ENCODE data around the gene RPS6KA4. TPM values are rescaled to one million over a fixed set of nuclear protein-coding genes. Genes with fewer than 3 reads are reported as not detected.
A peak's percentile ranks its signal among the peaks of the same experiment; 100 is the strongest.

RPS6KA4 gene
- total RNA-seq, 1 donor from 2014 or later, result 37.5 TPM

DNA sequence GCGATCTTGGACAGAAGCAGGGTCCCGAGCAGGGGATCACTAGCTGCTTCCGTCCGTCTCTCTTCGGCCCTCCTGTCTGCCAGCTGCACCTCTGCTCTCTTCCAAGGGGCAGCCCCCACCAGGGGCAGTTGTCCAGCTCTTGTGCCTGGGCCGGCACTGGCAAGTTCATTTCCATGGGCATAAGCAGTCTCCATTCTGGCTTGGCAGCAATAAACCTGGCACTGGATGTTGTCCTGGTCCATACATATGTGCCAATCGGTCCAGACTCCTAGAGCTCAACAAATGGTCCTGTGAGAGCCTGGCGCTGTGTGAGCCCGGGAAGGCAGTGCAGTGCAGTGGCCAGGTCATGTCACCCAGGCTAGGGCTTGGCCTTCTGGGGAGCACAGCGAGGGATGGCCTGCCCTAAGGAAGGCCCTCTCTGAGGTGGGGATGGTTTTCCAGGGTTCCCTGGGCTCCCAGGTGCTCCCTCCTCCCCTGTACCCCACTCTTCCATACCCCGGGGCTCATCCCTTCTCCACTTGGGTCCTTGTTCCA is 60.4 kb downstream of the RPS6KA4 start:
- Mint-ChIP-seq H3K27ac (ENCODE audit: unreplicated experiment) (no peak overlapping the region), H3K27me3 (ENCODE audit: unreplicated experiment) (peaks cover 19% of the 10 kb centered on the region), H3K9me3 (ENCODE audit: unreplicated experiment) (no peaks in the 10 kb centered on the region), H3K36me3 (ENCODE audit: low read depth, unreplicated experiment) (peaks cover 9% of the 10 kb centered on the region), H3K4me3 (ENCODE audit: unreplicated experiment) (no peak overlapping the region), H3K4me1 (ENCODE audit: unreplicated experiment) (peaks cover 29% of the 10 kb centered on the region)
- DNase-seq (ENCODE audit: low spot score), result no peak
- TF ChIP-seq, protein P1, sequence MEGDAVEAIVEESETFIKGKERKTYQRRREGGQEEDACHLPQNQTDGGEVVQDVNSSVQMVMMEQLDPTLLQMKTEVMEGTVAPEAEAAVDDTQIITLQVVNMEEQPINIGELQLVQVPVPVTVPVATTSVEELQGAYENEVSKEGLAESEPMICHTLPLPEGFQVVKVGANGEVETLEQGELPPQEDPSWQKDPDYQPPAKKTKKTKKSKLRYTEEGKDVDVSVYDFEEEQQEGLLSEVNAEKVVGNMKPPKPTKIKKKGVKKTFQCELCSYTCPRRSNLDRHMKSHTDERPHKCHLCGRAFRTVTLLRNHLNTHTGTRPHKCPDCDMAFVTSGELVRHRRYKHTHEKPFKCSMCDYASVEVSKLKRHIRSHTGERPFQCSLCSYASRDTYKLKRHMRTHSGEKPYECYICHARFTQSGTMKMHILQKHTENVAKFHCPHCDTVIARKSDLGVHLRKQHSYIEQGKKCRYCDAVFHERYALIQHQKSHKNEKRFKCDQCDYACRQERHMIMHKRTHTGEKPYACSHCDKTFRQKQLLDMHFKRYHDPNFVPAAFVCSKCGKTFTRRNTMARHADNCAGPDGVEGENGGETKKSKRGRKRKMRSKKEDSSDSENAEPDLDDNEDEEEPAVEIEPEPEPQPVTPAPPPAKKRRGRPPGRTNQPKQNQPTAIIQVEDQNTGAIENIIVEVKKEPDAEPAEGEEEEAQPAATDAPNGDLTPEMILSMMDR (IDR thresholded peaks at IDR 0.05; ENCODE audit: unreplicated experiment), result no peak

DNA sequence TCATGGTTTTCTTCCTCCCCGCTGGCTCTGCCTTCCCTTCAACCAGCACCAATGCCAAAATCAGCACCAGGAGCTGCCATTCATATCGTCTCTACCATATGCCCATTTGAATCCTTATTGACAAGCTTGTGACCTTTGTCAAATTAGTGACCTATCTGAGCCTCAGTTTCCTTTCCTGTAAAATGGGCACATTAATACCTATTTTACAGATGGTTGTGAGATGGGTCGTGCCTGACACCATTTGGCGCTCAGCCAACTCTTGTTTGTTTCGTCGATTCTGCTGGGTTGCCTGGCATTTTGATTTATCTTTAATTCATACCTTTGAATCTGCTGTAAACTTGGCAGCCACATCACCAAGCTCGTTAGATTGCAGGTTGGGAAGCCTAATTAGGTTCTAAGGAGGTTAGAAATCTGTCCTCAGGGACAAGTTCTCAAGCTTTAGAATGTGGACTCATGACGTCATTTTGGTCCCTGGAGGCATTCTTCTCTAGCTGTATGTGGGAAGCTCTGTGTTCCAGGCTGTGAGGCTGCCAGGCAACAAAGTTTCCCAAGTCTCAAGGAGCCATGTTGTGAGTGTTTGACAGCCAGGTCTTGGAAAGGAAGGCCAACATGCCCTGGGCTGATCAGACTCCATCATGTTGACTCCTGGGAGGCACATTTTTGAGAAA is 61.0 kb downstream of the RPS6KA4 start:
- peaks cover 16% of the 10 kb centered on the region for H3K27me3 Mint-ChIP-seq (ENCODE audit: unreplicated experiment)
- H3K9me3 Mint-ChIP-seq (ENCODE audit: unreplicated experiment), result no peaks in the 10 kb centered on the region
- H3K4me3 Mint-ChIP-seq (ENCODE audit: unreplicated experiment), result no peak overlapping the region
- H3K27ac Mint-ChIP-seq (ENCODE audit: unreplicated experiment), result no peak overlapping the region
- no peak for DNase-seq (ENCODE audit: low spot score)
- H3K36me3 Mint-ChIP-seq (ENCODE audit: low read depth, unreplicated experiment), result peaks cover 9% of the 10 kb centered on the region
- peaks cover 30% of the 10 kb centered on the region for H3K4me1 Mint-ChIP-seq (ENCODE audit: unreplicated experiment)
- TF ChIP-seq, protein P1 (IDR thresholded peaks at IDR 0.05; ENCODE audit: unreplicated experiment), result no peak

Small RNA genes within 50 kb of the gene (microRNA-seq; reads per million reads assigned to microRNA genes)
- gene MIR1237 (ENCODE audit: unreplicated experiment) (17.7 reads per million, percentile 65 among the genes with 10 or more reads in this experiment), gene MIR7155 (ENCODE audit: unreplicated experiment) (0.28 reads per million)

Other genes with a start within 250 kb of the RPS6KA4 start
- gene MACROD1, start 193.0 kb upstream of the RPS6KA4 start, total RNA-seq (ENCODE audit: unreplicated experiment), result 4.1 TPM
- gene STIP1, start 173.0 kb upstream of the RPS6KA4 start, total RNA-seq (ENCODE audit: unreplicated experiment), result 124 TPM
- gene FERMT3, start 152.4 kb upstream of the RPS6KA4 start, total RNA-seq (ENCODE audit: unreplicated experiment), result 6.2 TPM
- 23.2 TPM for gene TRPT1, start 133.0 kb upstream of the RPS6KA4 start, total RNA-seq (ENCODE audit: unreplicated experiment)
- gene NUDT22, start 132.9 kb upstream of the RPS6KA4 start, total RNA-seq (ENCODE audit: unreplicated experiment), result 21.2 TPM
- 38.0 TPM for gene DNAJC4, start 128.6 kb upstream of the RPS6KA4 start, total RNA-seq (ENCODE audit: unreplicated experiment)
- 11.5 TPM for gene VEGFB, start 124.6 kb upstream of the RPS6KA4 start, total RNA-seq (ENCODE audit: unreplicated experiment)
- 35.3 TPM for gene FKBP2, start 118.1 kb upstream of the RPS6KA4 start, total RNA-seq (ENCODE audit: unreplicated experiment)
- 201 TPM for gene PPP1R14B, start 112.2 kb upstream of the RPS6KA4 start, total RNA-seq (ENCODE audit: unreplicated experiment)
- 51.0 TPM for gene PLCB3, start 107.6 kb upstream of the RPS6KA4 start, total RNA-seq (ENCODE audit: unreplicated experiment)
- gene BAD, start 74.5 kb upstream of the RPS6KA4 start, total RNA-seq (ENCODE audit: unreplicated experiment), result 40.7 TPM
- 56.0 TPM for gene GPR137, start 73.3 kb upstream of the RPS6KA4 start, total RNA-seq (ENCODE audit: unreplicated experiment)
- gene KCNK4, start 67.9 kb upstream of the RPS6KA4 start, total RNA-seq (ENCODE audit: unreplicated experiment), result 0.36 TPM
- gene CATSPERZ, start 58.8 kb upstream of the RPS6KA4 start, total RNA-seq (ENCODE audit: unreplicated experiment), result 0.38 TPM
- gene ESRRA, start 53.6 kb upstream of the RPS6KA4 start, total RNA-seq (ENCODE audit: unreplicated experiment), result 42.3 TPM
- 138 TPM for gene TRMT112, start 41.6 kb upstream of the RPS6KA4 start, total RNA-seq (ENCODE audit: unreplicated experiment)
- gene PRDX5, start 41.0 kb upstream of the RPS6KA4 start, total RNA-seq (ENCODE audit: unreplicated experiment), result 264 TPM
- gene CCDC88B, start 19.0 kb upstream of the RPS6KA4 start, total RNA-seq (ENCODE audit: unreplicated experiment), result 8.3 TPM
- gene SLC22A11, start 196.8 kb downstream of the RPS6KA4 start, total RNA-seq (ENCODE audit: unreplicated experiment), result not detected
- gene SLC22A12, start 232.1 kb downstream of the RPS6KA4 start, total RNA-seq (ENCODE audit: unreplicated experiment), result not detected

Data from endothelial cell (in vitro differentiated cells).